Ishikawa (cell line): ENCODE results near the gene SPINK14.

ENCODE experiments used
- CEBPB ChIP-seq: IDR thresholded peaks from 2 replicates; pipeline ENCODE4 v1.6.1; 2012
- CREB1 ChIP-seq: IDR thresholded peaks from 2 replicates; pipeline ENCODE4 v1.6.1; 2012; ENCODE audit warnings: low read depth
- EGR1 ChIP-seq: IDR thresholded peaks from 2 replicates; pipeline ENCODE4 v1.6.1; 2012
- EP300 ChIP-seq: IDR thresholded peaks from 2 replicates; pipeline ENCODE4 v1.6.1; 2012; ENCODE audit warnings: borderline replicate concordance
- FOXM1 ChIP-seq: IDR thresholded peaks from 2 replicates; pipeline ENCODE4 v1.6.1; 2012; ENCODE audit warnings: low read depth, borderline replicate concordance
- NFIC ChIP-seq: IDR thresholded peaks from 2 replicates; pipeline ENCODE4 v1.6.1; 2012
- RAD21 ChIP-seq: IDR thresholded peaks from 2 replicates; pipeline ENCODE4 v1.6.1; 2012; ENCODE audit warnings: low read depth
- TAF1 ChIP-seq: IDR thresholded peaks from 2 replicates; pipeline ENCODE4 v1.6.1; 2012; ENCODE audit warnings: low read depth, mild to moderate bottlenecking
- TCF12 ChIP-seq: IDR thresholded peaks from 2 replicates; pipeline ENCODE4 v1.6.1; 2012; ENCODE audit warnings: low read depth
- TEAD4 ChIP-seq: IDR thresholded peaks from 2 replicates; pipeline ENCODE4 v1.6.1; 2012
- YY1 ChIP-seq: IDR thresholded peaks from 2 replicates; pipeline ENCODE4 v1.6.1; 2012; ENCODE audit warnings: low read depth
- ZBTB7A ChIP-seq: IDR thresholded peaks from 2 replicates; pipeline ENCODE4 v1.6.1; 2012; ENCODE audit warnings: low read depth
- TF ChIP-seq, protein P1 (sequence below): IDR thresholded peaks from 2 replicates; pipeline ENCODE4 v1.6.1; 2012
- TF ChIP-seq, protein P2 (sequence below): IDR thresholded peaks from 2 replicates; pipeline ENCODE4 v1.6.1; 2012; ENCODE audit warnings: low read depth, mild to moderate bottlenecking
- TF ChIP-seq, protein P3 (sequence below): IDR thresholded peaks from 2 replicates; pipeline ENCODE4 v1.6.1; 2012

Gene SPINK14

DNA sequence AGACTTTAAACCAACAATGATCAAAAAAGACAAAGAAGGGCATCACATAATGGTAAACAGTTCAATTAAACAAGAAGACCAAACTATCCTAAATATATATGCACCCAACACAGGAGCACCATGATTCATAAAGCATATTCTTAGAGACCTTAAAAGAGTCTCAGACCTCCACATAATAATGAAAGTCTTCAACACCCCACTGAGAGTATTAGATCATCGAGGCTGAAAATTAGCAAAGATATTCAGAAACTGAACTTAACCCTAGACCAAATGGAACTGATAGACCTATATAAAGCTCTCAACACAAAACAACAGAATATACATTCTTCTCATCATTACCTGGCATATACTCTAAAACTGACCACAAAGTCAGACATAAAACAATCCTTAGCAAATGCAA lies 11.7 kb upstream of the SPINK14 start:
- TF ChIP-seq, protein P1, sequence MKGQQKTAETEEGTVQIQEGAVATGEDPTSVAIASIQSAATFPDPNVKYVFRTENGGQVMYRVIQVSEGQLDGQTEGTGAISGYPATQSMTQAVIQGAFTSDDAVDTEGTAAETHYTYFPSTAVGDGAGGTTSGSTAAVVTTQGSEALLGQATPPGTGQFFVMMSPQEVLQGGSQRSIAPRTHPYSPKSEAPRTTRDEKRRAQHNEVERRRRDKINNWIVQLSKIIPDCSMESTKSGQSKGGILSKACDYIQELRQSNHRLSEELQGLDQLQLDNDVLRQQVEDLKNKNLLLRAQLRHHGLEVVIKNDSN: no peak
- TF ChIP-seq EP300: no peak
- no peak for TF ChIP-seq EGR1
- no peak for TF ChIP-seq ZBTB7A
- TF ChIP-seq RAD21: no peak
- no peak for TF ChIP-seq TEAD4
- TF ChIP-seq YY1: no peak
- TF ChIP-seq FOXM1: no peak
- TF ChIP-seq, protein P2, sequence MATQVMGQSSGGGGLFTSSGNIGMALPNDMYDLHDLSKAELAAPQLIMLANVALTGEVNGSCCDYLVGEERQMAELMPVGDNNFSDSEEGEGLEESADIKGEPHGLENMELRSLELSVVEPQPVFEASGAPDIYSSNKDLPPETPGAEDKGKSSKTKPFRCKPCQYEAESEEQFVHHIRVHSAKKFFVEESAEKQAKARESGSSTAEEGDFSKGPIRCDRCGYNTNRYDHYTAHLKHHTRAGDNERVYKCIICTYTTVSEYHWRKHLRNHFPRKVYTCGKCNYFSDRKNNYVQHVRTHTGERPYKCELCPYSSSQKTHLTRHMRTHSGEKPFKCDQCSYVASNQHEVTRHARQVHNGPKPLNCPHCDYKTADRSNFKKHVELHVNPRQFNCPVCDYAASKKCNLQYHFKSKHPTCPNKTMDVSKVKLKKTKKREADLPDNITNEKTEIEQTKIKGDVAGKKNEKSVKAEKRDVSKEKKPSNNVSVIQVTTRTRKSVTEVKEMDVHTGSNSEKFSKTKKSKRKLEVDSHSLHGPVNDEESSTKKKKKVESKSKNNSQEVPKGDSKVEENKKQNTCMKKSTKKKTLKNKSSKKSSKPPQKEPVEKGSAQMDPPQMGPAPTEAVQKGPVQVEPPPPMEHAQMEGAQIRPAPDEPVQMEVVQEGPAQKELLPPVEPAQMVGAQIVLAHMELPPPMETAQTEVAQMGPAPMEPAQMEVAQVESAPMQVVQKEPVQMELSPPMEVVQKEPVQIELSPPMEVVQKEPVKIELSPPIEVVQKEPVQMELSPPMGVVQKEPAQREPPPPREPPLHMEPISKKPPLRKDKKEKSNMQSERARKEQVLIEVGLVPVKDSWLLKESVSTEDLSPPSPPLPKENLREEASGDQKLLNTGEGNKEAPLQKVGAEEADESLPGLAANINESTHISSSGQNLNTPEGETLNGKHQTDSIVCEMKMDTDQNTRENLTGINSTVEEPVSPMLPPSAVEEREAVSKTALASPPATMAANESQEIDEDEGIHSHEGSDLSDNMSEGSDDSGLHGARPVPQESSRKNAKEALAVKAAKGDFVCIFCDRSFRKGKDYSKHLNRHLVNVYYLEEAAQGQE: no peak
- no peak for TF ChIP-seq TAF1
- no peak for TF ChIP-seq TCF12
- no peak for TF ChIP-seq CEBPB
- TF ChIP-seq, protein P3, sequence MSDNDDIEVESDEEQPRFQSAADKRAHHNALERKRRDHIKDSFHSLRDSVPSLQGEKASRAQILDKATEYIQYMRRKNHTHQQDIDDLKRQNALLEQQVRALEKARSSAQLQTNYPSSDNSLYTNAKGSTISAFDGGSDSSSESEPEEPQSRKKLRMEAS: no peak
- TF ChIP-seq NFIC: no peak
- TF ChIP-seq CREB1: no peak

DNA sequence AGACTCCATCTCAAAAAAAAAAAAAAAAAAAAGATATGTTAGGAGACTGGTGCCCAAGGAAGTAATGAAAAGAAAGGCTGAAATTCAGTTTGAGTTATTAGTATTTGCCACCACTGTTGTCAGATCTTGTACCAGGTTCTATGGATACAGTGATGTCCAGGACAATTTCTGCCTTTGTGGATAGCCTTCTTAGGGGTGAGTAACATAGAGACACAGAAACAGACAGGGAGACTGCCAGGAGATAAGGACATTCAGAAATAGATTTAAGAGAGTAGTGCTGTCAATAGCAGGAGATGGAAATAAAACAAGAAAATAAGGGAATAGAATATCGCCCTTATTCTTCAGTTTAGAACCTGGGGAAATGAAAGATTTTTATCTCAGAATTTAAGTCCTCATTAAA lies 6.3 kb upstream of the SPINK14 start:
- TF ChIP-seq EP300 (no peak), CEBPB (no peak), ZBTB7A (no peak), FOXM1 (no peak), EGR1 (no peak), RAD21 (no peak), NFIC (no peak), YY1 (no peak)
- TF ChIP-seq, protein P3: no peak
- TF ChIP-seq, protein P2: no peak

DNA sequence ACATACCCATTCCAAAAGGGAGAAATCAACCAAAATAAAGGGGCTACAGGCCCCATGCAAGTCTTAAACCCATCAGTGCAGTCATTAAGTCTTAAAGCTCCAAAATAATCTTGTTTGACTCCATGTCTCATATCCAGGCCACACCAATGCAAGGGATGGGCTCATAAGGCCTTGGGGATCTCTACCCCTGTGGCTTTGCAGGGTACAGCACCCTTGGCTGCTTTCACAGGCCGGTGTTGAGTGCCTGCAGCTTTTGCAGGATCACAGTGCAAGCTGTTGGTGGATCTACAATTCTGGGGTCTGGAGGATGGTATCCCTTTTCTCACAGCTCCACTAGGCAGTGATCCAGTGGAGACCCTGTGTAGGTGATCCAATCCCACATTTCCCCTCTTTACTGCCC lies 5.0 kb upstream of the SPINK14 start:
- TF ChIP-seq FOXM1 (no peak), RAD21 (no peak), NFIC (no peak), TEAD4 (no peak), EGR1 (no peak), TAF1 (no peak), ZBTB7A (no peak), CREB1 (no peak), TCF12 (no peak), CEBPB (no peak), YY1 (no peak)
- TF ChIP-seq, protein P2: no peak
- TF ChIP-seq, protein P1: no peak

DNA sequence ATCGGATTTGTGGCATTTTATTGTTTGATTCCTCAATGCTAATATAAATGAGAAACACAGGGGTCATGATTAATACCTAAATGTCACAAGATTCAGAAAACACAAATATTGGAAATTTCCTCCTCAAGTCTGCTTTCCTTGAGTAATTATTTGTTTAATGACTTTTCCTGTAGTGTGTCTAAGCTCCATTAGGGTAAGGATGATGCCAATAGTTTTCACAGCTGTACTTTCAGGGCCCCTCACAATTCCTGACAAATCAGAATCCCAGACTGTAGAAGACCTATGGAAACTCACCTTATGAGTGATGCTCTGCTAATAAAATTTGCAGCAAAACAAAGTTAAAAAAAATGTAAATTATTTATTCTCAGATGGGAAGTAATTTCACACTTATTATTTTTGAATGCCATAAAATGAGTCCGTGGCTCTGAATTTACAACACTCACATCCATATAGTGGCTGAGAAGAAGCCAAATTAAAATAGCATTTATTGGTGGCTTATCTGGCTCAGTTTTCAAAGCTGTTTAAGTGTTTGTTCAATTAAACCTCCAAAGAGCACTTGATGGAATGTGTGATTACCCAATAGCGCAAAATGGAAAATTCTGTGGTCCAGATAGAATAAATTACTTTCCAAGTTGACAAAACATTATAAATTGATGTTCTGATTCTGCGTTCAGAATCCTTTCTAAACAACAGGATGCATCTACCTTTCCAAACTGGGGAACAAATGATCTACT lies 1.6 kb upstream of the SPINK14 start:
- no peak for TF ChIP-seq CEBPB
- TF ChIP-seq, protein P3: no peak
- no peak for TF ChIP-seq EGR1
- TF ChIP-seq TCF12: no peak
- no peak for TF ChIP-seq CREB1
- no peak for TF ChIP-seq FOXM1
- TF ChIP-seq, protein P1: no peak
- TF ChIP-seq, protein P2: no peak
- no peak for TF ChIP-seq EP300
- no peak for TF ChIP-seq NFIC
- no peak for TF ChIP-seq YY1
